ENCODE data around the gene TMEM175. TPM values are rescaled to one million over a fixed set of nuclear protein-coding genes. Genes with fewer than 3 reads are reported as not detected.

TMEM175 gene
- total RNA-seq, 1 experiment from 2014 or later, result 22.3 TPM

GRCh38 chr4:996030-996996 lies 64.1 kb downstream of the TMEM175 start:
- Mint-ChIP-seq H3K27me3 (ENCODE audit: insufficient read depth, unreplicated experiment) (peaks cover 3% of the 10 kb centered on the region), H3K9me3 (ENCODE audit: unreplicated experiment) (no peaks in the 10 kb centered on the region), H3K4me3 (ENCODE audit: unreplicated experiment) (peak overlapping the region; percentile 25), H3K36me3 (ENCODE audit: insufficient read depth, unreplicated experiment) (peaks cover 31% of the 10 kb centered on the region), H3K4me1 (ENCODE audit: low read depth, unreplicated experiment) (no peaks in the 10 kb centered on the region), H3K27ac (ENCODE audit: unreplicated experiment) (peak overlapping the region; percentile 50)
- Histone ChIP-seq H3K4me1 (peaks cover 54% of the 10 kb centered on the region), H3K27me3 (replicated peaks; ENCODE audit: control insufficient read depth, insufficient read depth, low read length) (no peaks in the 10 kb centered on the region), H3K4me3 (ENCODE audit: low read depth, low read length) (no peak overlapping the region), H3K9me3 (no peaks in the 10 kb centered on the region), H3K36me3 (ENCODE audit: control insufficient read depth, insufficient read depth, low read length) (no peaks in the 10 kb centered on the region; the same call in 1 of the 2 replicates)
- intact Hi-C loops (cut with micrococcal nuclease; ENCODE audit: unreplicated experiment), result no loop called here
- BruUV-seq (replicated peaks), result no TSS peak
- peak in 1 of 2 experiments; percentile 60 for DNase-seq
- ChIA-PET POLR2A (no interaction called here), CTCF (no interaction called here)
- no peak for TF ChIP-seq CTCF (IDR thresholded peaks at IDR 0.05; ENCODE audit: insufficient read depth in 1 of 2, low read depth in 1 of 2, low read length in 1 of 2, severe bottlenecking in 1 of 2, unreplicated experiment in 1 of 2)

GRCh38 chr4:996997-997374 lies 64.7 kb downstream of the TMEM175 start:
- peak overlapping the region; percentile 46 for H3K4me3 ChIP-seq (ENCODE audit: low read depth, low read length)
- Mint-ChIP-seq H3K36me3 (ENCODE audit: insufficient read depth, unreplicated experiment) (peaks cover 31% of the 10 kb centered on the region), H3K9me3 (ENCODE audit: unreplicated experiment) (no peaks in the 10 kb centered on the region), H3K4me3 (ENCODE audit: unreplicated experiment) (peak overlapping the region; percentile 18), H3K27me3 (ENCODE audit: insufficient read depth, unreplicated experiment) (peaks cover 3% of the 10 kb centered on the region), H3K4me1 (ENCODE audit: low read depth, unreplicated experiment) (no peaks in the 10 kb centered on the region), H3K27ac (ENCODE audit: unreplicated experiment) (no peak overlapping the region)
- H3K27me3 ChIP-seq (replicated peaks; ENCODE audit: control insufficient read depth, insufficient read depth, low read length), result no peaks in the 10 kb centered on the region
- H3K9me3 ChIP-seq, result no peaks in the 10 kb centered on the region
- CTCF ChIA-PET, result no interaction called here
- POLR2A ChIA-PET, result no interaction called here
- DNase-seq, result no peak
- no peak for TF ChIP-seq CTCF (IDR thresholded peaks at IDR 0.05; ENCODE audit: insufficient read depth in 1 of 2, low read depth in 1 of 2, low read length in 1 of 2, severe bottlenecking in 1 of 2, unreplicated experiment in 1 of 2)
- peaks cover 48% of the 10 kb centered on the region for H3K4me1 ChIP-seq
- BruUV-seq (replicated peaks), result no TSS peak
- H3K36me3 ChIP-seq (ENCODE audit: control insufficient read depth, insufficient read depth, low read length), result no peaks in the 10 kb centered on the region
- intact Hi-C loops (cut with micrococcal nuclease; ENCODE audit: unreplicated experiment), result no loop called here

- Mint-ChIP-seq H3K36me3 (ENCODE audit: insufficient read depth, unreplicated experiment) (peaks cover 27% of the 10 kb centered on the region), H3K27ac (ENCODE audit: unreplicated experiment) (no peak overlapping the region), H3K27me3 (ENCODE audit: insufficient read depth, unreplicated experiment) (peaks cover 6% of the 10 kb centered on the region), H3K9me3 (ENCODE audit: unreplicated experiment) (no peaks in the 10 kb centered on the region), H3K4me1 (ENCODE audit: low read depth, unreplicated experiment) (no peaks in the 10 kb centered on the region), H3K4me3 (ENCODE audit: unreplicated experiment) (peak overlapping the region; percentile 36)
- CTCF ChIA-PET, result no interaction called here
- POLR2A ChIA-PET, result no interaction called here
- Histone ChIP-seq H3K9me3 (no peaks in the 10 kb centered on the region), H3K27me3 (replicated peaks; ENCODE audit: control insufficient read depth, insufficient read depth, low read length) (no peaks in the 10 kb centered on the region), H3K4me1 (peaks cover 43% of the 10 kb centered on the region), H3K4me3 (ENCODE audit: low read depth, low read length) (peak overlapping the region; percentile 46), H3K36me3 (ENCODE audit: control insufficient read depth, insufficient read depth, low read length) (no peaks in the 10 kb centered on the region)
- intact Hi-C loops (cut with micrococcal nuclease; ENCODE audit: unreplicated experiment), result no loop called here
- no peak for TF ChIP-seq CTCF (IDR thresholded peaks at IDR 0.05; ENCODE audit: insufficient read depth in 1 of 2, low read depth in 1 of 2, low read length in 1 of 2, severe bottlenecking in 1 of 2, unreplicated experiment in 1 of 2)
- BruUV-seq (replicated peaks), result no TSS peak
- no peak for DNase-seq
Observed at GRCh38 chr4:997375-998071, 65.3 kb downstream of the TMEM175 start.
